Posterior cingulate gyrus (tissue), 11 donors: Measurements from ENCODE around the gene HLA-C.

Experiments used
- DNase-seq, 10 donors: peaks; one replicate each; pipeline versions ENCODE4 v3.0.0 to v3.0.0-alpha.2; 2020 to 2021; ENCODE audit warnings: mixed read lengths in 3 of 10
- intact Hi-C: fragments of 100-400 bp; cut with DNase I; formaldehyde crosslinking; loops from one replicate; pipeline ENCODE4 v1.15.1; 2023

HLA-C gene

DNA sequence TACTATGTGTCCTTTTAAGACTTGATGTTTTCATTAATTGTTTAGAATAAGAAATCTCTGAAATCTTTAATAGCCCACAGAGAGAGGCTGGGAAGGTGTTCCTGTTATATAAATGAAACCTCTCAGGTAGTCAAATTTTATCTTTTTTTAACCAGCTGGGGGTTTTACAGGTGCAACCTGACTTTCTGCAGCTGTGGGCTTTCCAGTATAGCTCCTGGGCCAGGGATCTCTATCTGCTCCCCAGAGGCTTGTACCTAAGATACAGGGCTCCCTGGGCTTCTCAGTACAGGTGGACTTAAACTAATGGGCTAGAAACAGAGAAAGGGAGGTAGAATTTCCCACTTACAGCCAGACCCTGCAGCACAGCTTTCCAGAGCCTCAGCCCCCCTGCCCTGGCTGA lies 49.4 kb downstream of the HLA-C start:
- intact Hi-C loops, result no loop called here
- DNase-seq, result no peak
